AG04449 (cell line): Measurements from ENCODE around the gene ZBTB7C.

Source experiments
- CTCF ChIA-PET: fragments of 350-600 bp; formaldehyde crosslinking; extraction: SDS; loops from one replicate; lab custom pipeline; 2021; ENCODE audit warnings: antibody characterized with exemption; lab: Yijun Ruan, JAX
- POLR2A ChIA-PET: fragments of 400-600, 350-600 bp; formaldehyde crosslinking; extraction: SDS; loops from one replicate; lab custom pipeline; 2020; ENCODE audit warnings: antibody characterized with exemption, inconsistent platforms; lab: Yijun Ruan, JAX
- DNase-seq: peaks from one replicate; pipeline ENCODE4 v3.0.0-alpha.2; 2010; ENCODE audit warnings: low read depth, low spot score
- H3K4me3 ChIP-seq: 2 replicates; pipeline ENCODE4 v1.5.1; 2011; ENCODE audit warnings: low read depth, mild to moderate bottlenecking, control low read depth, low read length
- TF ChIP-seq, protein P1 (sequence below): IDR thresholded peaks from one replicate; pipeline ENCODE4 v1.5.1; 2011; ENCODE audit warnings: mild to moderate bottlenecking, moderate library complexity, low read length, control low read depth, inconsistent platforms; ENCODE audit not compliant: insufficient read depth; ENCODE audit errors: missing control alignments

ZBTB7C gene

DNA sequence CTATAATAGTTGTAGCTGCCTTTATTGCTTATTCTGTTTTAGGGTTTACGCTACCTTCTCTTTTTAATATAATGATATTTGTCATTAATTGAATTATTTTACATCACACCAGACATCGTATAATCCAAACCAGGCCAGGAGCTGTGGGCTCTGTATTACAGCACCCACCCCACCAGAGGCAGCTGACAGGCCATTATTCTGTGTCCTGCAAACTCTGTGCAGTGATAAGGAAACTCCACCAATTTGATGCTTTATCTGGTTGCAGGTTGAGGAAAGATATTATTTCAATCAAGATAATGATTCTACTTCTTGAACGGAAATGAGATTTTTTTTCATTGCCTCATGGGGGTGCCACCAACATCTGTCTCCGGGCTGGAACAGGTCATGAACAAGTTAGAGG lies 227.3 kb downstream of the ZBTB7C start:
- ChIA-PET POLR2A (no interaction called here), CTCF (interaction anchor here (1.3 kb wide), 1 partner anchor 263 kb away, joined by 3 read pairs; no protein-coding TSS in a partner anchor)
- no peak for DNase-seq
- no peak overlapping the region for H3K4me3 ChIP-seq
- TF ChIP-seq, protein P1, sequence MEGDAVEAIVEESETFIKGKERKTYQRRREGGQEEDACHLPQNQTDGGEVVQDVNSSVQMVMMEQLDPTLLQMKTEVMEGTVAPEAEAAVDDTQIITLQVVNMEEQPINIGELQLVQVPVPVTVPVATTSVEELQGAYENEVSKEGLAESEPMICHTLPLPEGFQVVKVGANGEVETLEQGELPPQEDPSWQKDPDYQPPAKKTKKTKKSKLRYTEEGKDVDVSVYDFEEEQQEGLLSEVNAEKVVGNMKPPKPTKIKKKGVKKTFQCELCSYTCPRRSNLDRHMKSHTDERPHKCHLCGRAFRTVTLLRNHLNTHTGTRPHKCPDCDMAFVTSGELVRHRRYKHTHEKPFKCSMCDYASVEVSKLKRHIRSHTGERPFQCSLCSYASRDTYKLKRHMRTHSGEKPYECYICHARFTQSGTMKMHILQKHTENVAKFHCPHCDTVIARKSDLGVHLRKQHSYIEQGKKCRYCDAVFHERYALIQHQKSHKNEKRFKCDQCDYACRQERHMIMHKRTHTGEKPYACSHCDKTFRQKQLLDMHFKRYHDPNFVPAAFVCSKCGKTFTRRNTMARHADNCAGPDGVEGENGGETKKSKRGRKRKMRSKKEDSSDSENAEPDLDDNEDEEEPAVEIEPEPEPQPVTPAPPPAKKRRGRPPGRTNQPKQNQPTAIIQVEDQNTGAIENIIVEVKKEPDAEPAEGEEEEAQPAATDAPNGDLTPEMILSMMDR = no peak

GRCh38 chr18:48181087-48181823 lies 227.9 kb downstream of the ZBTB7C start:
- CTCF ChIA-PET = no interaction called here
- no peak for DNase-seq
- POLR2A ChIA-PET = no interaction called here
- H3K4me3 ChIP-seq = no peak overlapping the region
- TF ChIP-seq, protein P1 = no peak

GRCh38 chr18:48179666-48180065 lies 229.5 kb downstream of the ZBTB7C start:
- POLR2A ChIA-PET = no interaction called here
- DNase-seq = no peak
- CTCF ChIA-PET = no interaction called here
- TF ChIP-seq, protein P1 = no peak
- no peak overlapping the region for H3K4me3 ChIP-seq

DNA sequence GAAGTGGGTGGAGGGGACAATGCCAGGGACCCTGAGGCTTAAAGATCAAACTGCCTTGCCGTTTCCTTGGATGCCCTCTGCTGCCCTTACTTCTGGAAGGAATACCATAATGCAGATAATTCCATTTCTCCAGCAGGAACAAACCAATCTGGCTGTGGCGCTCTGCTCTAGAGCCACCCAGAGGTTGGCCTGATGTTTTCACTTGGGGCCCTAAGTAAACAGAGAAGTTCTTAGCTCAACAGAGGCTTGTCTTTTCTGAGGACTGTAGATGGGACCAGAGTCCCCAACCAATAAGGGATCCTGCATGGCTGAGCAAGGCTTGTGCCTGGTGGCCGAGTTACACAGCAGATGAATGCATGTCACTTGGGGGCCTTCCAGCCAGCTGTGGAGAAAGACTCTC lies 230.2 kb downstream of the ZBTB7C start:
- H3K4me3 ChIP-seq = no peak overlapping the region
- TF ChIP-seq, protein P1 = no peak
- ChIA-PET CTCF (no interaction called here), POLR2A (no interaction called here)
- no peak for DNase-seq

DNA sequence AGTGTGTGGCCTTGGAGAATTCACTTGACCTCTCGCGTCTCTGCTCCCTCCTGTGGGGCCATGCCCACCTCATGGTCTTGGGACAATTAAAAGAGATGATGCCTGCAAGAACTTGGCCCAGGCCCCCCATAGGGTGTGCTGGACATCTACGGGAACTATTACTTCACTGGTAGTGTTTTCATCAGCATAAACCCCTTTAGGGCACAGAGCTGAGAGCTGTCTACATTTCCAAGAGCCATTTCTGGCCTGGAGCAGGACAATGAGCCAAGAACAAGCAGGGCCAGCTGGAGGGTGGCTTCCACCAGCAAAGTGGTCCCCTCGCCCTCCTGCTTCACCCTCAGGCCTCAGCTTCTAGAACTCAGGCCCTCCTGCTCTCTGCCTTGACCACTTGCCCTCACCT lies 232.3 kb downstream of the ZBTB7C start:
- no peak for DNase-seq
- ChIA-PET POLR2A (no interaction called here), CTCF (no interaction called here)
- H3K4me3 ChIP-seq = no peak overlapping the region
- TF ChIP-seq, protein P1 = no peak

DNA sequence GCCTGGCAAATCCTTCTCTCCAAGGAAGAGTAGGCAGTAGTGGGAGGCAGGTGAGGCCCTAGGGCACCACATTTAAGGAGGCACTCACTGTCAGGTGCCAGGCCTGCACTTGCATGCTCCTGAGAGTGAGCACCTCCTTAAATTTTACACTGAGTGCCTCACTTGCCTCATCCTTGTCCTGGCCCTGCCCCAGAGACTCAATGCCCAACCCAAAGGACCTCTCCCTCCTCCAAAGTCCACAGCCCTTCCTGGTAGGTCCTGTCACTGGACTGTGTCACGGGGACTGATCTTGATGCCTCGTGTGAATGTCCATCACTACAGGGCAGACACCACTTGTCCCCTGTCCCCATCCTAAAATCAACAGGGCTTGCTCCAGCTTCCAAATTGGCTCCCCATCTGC lies 235.6 kb downstream of the ZBTB7C start:
- POLR2A ChIA-PET = no interaction called here
- DNase-seq = no peak
- CTCF ChIA-PET = no interaction called here
- TF ChIP-seq, protein P1 = no peak
- no peak overlapping the region for H3K4me3 ChIP-seq
